Left cardiac atrium (tissue), 4 donors: ENCODE results near the gene RHCE. TPM values are rescaled to one million over a fixed set of nuclear protein-coding genes. Genes with fewer than 3 reads are reported as not detected.
"Not testable (repeated sequence)": the region's sequence is repeated elsewhere in the genome, so short reads cannot be mapped to it uniquely, and the experiment has no call there.

Experiments
- ATAC-seq, 2 donors: fragments of 200-7000 bp; cut with Tn5 transposase; one replicate each; pipeline ENCODE4 v1.9.1; 2020; ENCODE audit warnings: mild to moderate bottlenecking in 2 of 2, moderate library complexity in 2 of 2
- DNase-seq: peaks from one replicate; pipeline ENCODE4 v3.0.0-alpha.2; 2020
- intact Hi-C, 2 donors: fragments of 100-400 bp; cut with DNase I; formaldehyde crosslinking; loops; one replicate each; pipeline versions ENCODE4 v1.14.1 to v1.15.1; 2022 to 2023
- long read RNA-seq: library from polyadenylated mRNA; unstranded; transcript quantifications from one replicate; pipeline ENCODE4 v2.0.0, GENCODE V29; 2021
- total RNA-seq, 2 donors: library from RNA; stranded (reverse); fragmentation: NEBNext Ultra II Directional; extraction: Animal tissue kit (Norgen Biotek cat#: 25700); gene quantifications; one replicate each; pipeline ENCODE4 v1.2.1, GENCODE V29; 2021
- donor health status: DM: no; HTN: yes; CAD: no.
- donor health status: DM: no; HTN: yes; CAD: no; lungs with severe emphysema.
- donor health status: DM: yes; HTN: yes; CAD: no.
- donor health status: Dilated cardiomyopathy.

RHCE gene
- total RNA-seq, result under 1 TPM; 0.65 to 0.71 TPM
- long read RNA-seq, result 0 reads

GRCh38 chr1:25420715-25421114 lies at the start of gene RHCE:
Gene RHCE (minus strand): TSS chr1:25420825. CDS start chr1:25420786, 39 bp downstream.
- intact Hi-C loops, DNase-seq, ATAC-seq: not testable (repeated sequence)

DNA sequence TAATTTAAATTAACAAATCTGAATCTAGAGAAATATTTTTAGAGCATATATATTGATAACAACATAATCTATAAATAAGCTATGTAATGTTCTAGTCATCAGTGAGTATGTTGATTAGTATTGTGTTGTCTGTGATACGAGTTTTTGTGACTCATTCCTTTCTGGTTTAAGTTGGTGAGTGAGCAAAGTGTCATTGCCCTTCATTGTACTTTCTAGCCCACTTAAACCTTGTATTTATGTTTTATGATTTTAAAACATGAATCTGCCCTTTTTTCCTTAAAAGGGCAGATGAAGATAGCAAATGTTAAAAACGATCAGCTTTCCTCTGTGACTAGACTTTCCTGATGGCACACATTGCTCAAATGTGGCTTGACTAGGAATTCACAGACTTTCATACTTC lies 48.6 kb upstream of the RHCE start:
- DNase-seq, result no peak
- intact Hi-C loops, result no loop called here
- ATAC-seq, result no peak

- intact Hi-C loops, result no loop called here
- ATAC-seq (peak; percentile 90 to 95), DNase-seq (no peak)
Observed at GRCh38 chr1:25468033-25468432, 47.4 kb upstream of the RHCE start.

- DNase-seq (no peak), ATAC-seq (peak in 1 of 2 donors; percentile 23)
- intact Hi-C loops, result no loop called here
Observed at GRCh38 chr1:25467616-25468015, 47.0 kb upstream of the RHCE start.

DNA sequence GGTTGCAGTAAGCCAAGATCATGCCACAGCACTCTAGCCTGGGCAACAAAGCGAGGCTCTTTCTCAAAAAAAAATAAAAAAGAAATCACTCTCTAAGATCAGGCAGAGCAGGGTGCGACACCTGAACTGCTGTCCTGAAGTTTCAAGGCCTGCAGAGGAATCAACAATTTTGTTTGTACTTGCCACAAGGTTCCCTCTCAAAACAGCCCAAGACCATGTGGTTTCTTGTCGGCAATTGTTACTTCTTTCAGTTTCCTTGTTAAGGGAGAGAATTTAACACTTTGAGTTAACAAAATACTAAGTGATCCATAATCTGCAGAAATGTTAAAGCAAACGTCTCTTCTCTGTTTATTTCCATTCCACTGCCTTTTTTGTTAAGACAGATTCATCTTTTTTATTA lies 46.6 kb upstream of the RHCE start:
- intact Hi-C loops, result no loop called here
- no peak for DNase-seq
- no peak for ATAC-seq

GRCh38 chr1:25462732-25463131 lies 42.1 kb upstream of the RHCE start:
- intact Hi-C loops, result no loop called here
- no peak for ATAC-seq
- DNase-seq, result no peak

GRCh38 chr1:25461849-25462248 lies 41.2 kb upstream of the RHCE start:
- ATAC-seq (no peak), DNase-seq (no peak)

DNA sequence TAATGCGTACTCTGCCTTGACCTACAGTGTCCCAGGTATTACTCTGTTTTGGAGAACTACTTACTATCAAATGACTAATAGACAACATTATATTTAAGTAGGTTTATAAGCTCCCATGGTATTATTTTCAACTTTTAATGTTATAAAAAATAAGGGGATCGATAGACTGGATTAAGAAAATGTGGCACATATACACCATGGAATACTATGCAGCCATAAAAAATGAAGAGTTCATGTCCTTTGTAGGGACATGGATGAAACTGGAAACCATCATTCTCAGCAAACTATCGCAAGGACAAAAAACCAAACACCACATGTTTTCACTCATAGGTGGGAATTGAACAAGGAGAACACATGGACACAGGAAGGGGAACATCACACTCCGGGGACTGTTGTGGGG lies 40.2 kb upstream of the RHCE start:
- DNase-seq, intact Hi-C loops, ATAC-seq: not testable (repeated sequence)

More at GRCh38 chr1:25461849-25462248, 41.2 kb upstream of the RHCE start:
- intact Hi-C loops, result no loop called here

- DNase-seq (no peak), ATAC-seq (peak; percentile 30 to 47)
- intact Hi-C loops, result no loop called here
Observed at GRCh38 chr1:25460020-25460419, 39.4 kb upstream of the RHCE start.

- ATAC-seq, result no peak
- intact Hi-C loops, result no loop called here
- no peak for DNase-seq
Observed at GRCh38 chr1:25458541-25459298, 38.1 kb upstream of the RHCE start.

DNA sequence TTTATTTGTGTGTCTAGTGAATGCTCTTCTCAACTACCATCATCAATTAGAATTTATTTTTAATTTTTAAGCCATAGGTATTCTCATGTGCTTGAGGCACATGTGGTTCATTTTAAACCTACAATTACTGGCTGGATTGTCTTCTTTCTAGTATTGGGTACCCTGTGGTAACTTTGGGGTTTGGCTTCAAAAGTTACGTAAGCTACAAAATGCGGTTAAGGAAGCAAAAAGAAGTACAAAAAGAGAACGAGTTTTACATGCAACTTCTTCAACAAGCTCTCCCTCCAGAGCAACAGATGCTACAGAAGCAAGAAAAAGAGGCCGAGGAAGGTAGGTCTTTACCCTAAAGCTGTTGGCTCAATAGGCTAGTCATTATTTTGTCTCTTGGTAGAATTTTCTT lies 35.9 kb upstream of the RHCE start:
- ATAC-seq (no peak), DNase-seq (no peak)
- intact Hi-C loops, result no loop called here

DNA sequence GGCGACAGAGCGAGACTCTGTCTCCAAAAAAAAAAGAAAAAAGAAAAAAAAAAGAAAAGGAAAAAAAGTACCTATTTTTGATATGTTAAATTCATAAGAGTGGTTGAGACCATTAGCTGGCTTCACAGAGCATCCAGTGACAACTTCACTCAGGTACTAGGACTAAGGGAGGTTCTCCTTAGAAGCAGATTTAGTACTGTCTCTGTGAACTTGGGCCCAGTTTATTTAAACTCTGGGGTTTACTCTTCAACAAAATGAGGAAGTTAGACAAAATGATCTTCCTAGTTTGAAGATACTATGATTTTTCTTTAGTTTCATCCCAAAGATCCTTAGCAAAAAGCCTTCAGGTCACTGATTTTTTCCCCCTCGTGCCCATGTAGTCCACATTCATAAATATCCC lies 31.3 kb upstream of the RHCE start:
- no peak for ATAC-seq
- intact Hi-C loops, result no loop called here

DNA sequence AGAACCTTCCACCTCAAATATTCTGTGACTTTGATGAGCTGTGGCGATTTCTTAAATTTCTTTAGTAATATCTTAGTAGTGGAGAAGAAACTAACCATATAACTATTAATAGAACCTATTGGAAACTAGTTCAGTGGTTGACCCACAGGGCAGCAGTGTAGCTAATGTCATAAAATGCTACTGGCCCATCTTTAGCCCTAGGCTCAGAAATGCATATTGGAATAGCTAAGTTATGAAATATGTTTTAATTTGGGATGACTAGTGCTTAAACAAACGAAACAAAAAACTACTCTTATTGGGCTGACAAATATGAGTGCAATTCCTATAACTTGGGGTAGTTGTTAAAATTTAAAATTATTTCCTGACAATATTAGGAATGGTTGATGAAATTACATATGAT lies 30.3 kb upstream of the RHCE start:
- DNase-seq (no peak), ATAC-seq (no peak)
- intact Hi-C loops, result no loop called here

More for the DNA sequence above, 31.3 kb upstream of the RHCE start:
- no peak for DNase-seq

GRCh38 chr1:25447547-25447946 lies 26.9 kb upstream of the RHCE start:
- DNase-seq, result no peak
- intact Hi-C loops, result no loop called here
- ATAC-seq, result no peak

DNA sequence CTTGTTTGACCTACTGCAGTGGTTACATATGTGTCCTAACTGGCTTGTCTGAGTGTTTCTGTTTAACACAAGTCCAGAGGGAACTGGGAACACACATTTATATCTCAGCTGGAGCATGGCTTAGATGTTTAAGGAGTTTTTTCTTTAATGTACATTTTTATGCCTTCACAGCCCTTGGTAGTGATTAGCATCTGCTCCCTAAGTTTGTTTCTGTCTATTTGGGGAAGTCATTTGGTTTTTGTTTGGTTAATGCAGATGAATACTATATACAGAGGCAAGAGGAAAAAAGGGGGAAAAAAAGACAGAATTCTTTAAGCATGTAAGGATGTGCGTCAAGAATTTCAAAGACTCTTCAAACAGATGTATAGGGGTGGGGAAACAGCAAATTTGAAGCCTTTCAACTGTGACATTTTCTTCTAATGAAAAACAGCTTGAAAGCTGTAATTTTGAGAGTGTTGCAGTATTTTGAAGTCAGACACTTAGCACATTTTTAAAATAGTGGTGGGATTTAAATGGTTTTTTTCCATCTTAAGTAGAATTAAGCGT lies 25.4 kb upstream of the RHCE start:
- DNase-seq (no peak), ATAC-seq (no peak)
- intact Hi-C loops, result no loop called here

GRCh38 chr1:25444604-25445003 lies 24.0 kb upstream of the RHCE start:
- ATAC-seq, intact Hi-C loops, DNase-seq: not testable (repeated sequence)

DNA sequence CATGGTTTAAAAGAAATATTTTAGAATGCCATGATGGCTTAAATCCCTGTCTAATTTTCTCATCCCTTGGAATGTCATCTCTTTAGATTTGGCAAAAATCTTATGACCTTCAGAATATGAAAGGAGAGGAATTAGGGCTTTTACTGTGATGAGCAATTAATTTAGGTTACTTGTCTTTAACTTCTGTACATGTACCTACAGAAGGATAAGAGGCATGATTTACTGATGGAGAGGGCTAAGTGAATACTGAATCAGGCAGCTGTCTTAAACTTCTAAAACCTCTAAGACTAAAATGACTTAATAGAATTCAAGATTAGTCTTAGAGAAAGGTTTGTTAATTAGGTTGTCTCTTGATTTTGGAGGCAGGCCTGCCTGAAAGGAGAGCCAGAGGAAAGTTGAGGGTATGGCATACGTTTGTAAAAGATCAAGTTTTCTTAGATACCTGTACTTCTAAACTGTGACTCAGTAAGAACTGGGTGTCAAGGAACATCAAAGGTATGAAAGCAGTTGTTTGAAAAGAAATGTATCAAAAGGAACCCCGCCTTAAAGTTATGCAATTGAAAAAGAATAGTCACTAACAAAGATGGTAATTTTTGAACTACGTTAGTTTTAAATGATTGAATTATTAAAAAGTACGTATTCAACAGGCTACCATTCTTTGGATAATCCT lies 22.5 kb upstream of the RHCE start:
- ATAC-seq (no peak), DNase-seq (no peak)
- intact Hi-C loops, result no loop called here

DNA sequence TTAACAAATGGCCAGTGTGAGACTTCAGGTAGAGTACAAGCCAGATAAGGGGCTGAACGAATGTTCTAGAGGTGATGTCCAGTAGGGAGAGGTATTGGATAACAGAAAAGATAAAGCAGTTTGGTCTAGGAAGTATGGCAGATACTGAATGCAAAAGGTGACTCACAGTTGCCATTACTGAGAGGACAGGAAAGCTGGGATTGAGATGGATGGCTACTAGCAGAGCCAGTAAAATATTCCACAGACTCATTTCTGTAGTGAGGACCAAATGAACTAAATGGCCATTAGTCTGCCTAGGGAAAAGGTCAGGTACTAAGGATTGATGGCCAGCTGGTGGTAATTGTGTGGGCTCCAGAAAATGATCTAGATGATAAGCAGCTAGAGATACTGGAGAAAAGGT lies 21.6 kb upstream of the RHCE start:
- DNase-seq, result no peak
- intact Hi-C loops, result no loop called here
- ATAC-seq, result peak in 1 of 2 donors; percentile 17

- ATAC-seq, result no peak
- intact Hi-C loops, result no loop called here
Observed at GRCh38 chr1:25439287-25439686, 18.7 kb upstream of the RHCE start.

DNA sequence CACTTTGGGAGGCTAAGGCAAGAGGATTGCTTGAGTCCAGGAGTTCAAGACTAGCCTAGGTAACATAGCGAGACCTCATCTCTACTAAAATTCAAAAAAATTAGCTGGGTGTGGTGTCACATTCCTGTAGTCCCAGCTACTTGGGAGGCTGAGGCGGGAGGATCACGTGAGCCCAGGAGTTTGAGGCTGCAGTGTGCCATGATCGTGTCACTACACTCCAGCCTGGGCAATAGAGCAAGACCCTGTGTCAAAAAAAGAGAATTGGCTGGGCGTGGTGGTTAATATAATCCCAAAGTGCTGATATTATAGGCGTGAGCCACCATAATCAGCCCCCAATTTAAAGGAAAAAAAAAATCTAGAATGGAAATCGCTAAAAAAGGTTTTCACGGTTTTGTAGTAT lies 17.0 kb upstream of the RHCE start:
- intact Hi-C loops, result no loop called here
- no peak for DNase-seq
- no peak for ATAC-seq

More at GRCh38 chr1:25439287-25439686, 18.7 kb upstream of the RHCE start:
- DNase-seq, result no peak
